ENCODE data around the gene EHMT2. TPM values are rescaled to one million over a fixed set of nuclear protein-coding genes. Genes with fewer than 3 reads are reported as not detected.
A peak's percentile ranks its signal among the peaks of the same experiment; 100 is the strongest.

The EHMT2 gene
- total and polyA plus RNA-seq, 2 donors (not counting 3 experiments of a cell fraction or from before 2014, with no cell fraction given) = 53.3 to 54.3 TPM

DNA sequence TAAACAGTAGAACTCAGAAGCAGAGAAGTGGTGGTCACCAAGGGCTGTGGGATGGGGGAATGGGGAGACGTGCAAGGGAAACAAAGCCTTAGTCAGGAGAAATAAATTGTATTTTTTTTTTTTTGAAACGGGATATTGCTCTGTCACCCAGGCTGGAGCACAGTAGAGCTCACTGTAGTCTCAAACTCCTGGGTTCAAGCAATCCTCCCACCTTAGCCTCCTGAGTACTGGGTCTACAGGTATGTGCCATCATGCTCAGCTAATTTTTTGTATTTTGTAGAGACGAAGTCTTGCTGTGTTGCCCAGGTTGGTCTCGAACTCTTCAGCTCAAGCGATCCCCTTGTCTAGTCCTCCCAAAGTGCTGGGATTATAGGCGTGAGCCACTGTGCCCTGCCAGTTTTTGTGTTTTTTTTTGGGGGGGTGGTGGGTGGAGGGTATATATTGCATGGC, 66.6 kb downstream of the EHMT2 start:
- Histone ChIP-seq H3K9ac (replicated peaks; ENCODE audit: extremely low read depth, insufficient read depth, low read length) (peak overlapping the region; percentile 48), H3K79me2 (ENCODE audit: control insufficient read depth, insufficient read depth, low read length) (peaks cover 33% of the 10 kb centered on the region)
- POLR2A ChIA-PET = interaction anchor here (0.6 to 1.2 kb wide), 3 partner anchors 16 to 58 kb away, joined by 3 to 5 read pairs (median 4); partner anchors contain the start of genes HSPA1A, HSPA1L and LSM2

More for the DNA sequence above, 66.6 kb downstream of the EHMT2 start:
- FAIRE-seq (no peak), DNase-seq (ENCODE audit: low read depth, low spot score) (no peak)
- Histone ChIP-seq H3K27me3 (ENCODE audit: control insufficient read depth in 2 of 2, insufficient read depth in 2 of 2, low read length in 2 of 2) (no peaks in the 10 kb centered on the region), H4K20me1 (replicated peaks; ENCODE audit: control insufficient read depth, extremely low read depth, insufficient read depth, low read length) (no peaks in the 10 kb centered on the region), H3K27ac (ENCODE audit: insufficient read depth, low read depth, low read length) (no peak overlapping the region), H3K4me1 (ENCODE audit: control insufficient read depth, extremely low read depth, insufficient read depth, low read length) (peaks cover 15% of the 10 kb centered on the region), H3K4me3 (replicated peaks in 1 of 3; ENCODE audit: insufficient read depth in 1 of 3, low read depth in 1 of 3, low read length in 3 of 3) (peak overlapping the region in 2 of 3 experiments; percentile 73 to 94), H3K4me2 (ENCODE audit: insufficient read depth, low read length) (peak overlapping the region; percentile 90), H3K9me3 (replicated peaks; ENCODE audit: control insufficient read depth, insufficient read depth, low read length) (no peaks in the 10 kb centered on the region), H3K36me3 (ENCODE audit: control insufficient read depth in 2 of 2, extremely low read depth in 1 of 2, insufficient read depth in 2 of 2, low read length in 2 of 2) (no peaks in the 10 kb centered on the region), H3K9me1 (replicated peaks; ENCODE audit: control insufficient read depth, extremely low read depth, insufficient read depth, low read length) (no peaks in the 10 kb centered on the region), H2AFZ (ENCODE audit: low read depth, low read length) (no peak overlapping the region)
- CTCF ChIA-PET = interaction anchor here (0.9 to 4.2 kb wide), 18 partner anchors 9 to 232 kb away, joined by 3 to 71 read pairs (median 6); partner anchors contain the start of genes ABHD16A, CLIC1, LSM2 and LY6G5C
- intact Hi-C loops (cut with micrococcal nuclease) (loop anchor here (1.0 to 10.0 kb wide), 7 partner anchors 59 to 339 kb away; partner anchors contain the start of genes CSNK2B, DDAH2, EHMT2 and LY6G5B), dilution Hi-C loops (cut with MboI; ENCODE audit: extremely low pct_ligation_motif_present, low sequenced_read_pairs) (no loop called here)
- TF ChIP-seq JUN (IDR thresholded peaks at IDR 0.05; ENCODE audit: borderline replicate concordance, insufficient read depth, insufficient read length, low read depth) (no peak), MYC (IDR thresholded peaks at IDR 0.05; ENCODE audit: low read depth, low read length) (no peak), GATA2 (IDR thresholded peaks at IDR 0.05; ENCODE audit: insufficient read depth, insufficient read length, low read depth, low read length) (no peak), EZH2 (IDR thresholded peaks at IDR 0.05; ENCODE audit: borderline replicate concordance, low read depth, low read length, severe bottlenecking) (no peak), POLR2A (IDR thresholded peaks at IDR 0.05; ENCODE audit: low read depth, low read length) (no peak), FOS (IDR thresholded peaks at IDR 0.05; ENCODE audit: borderline replicate concordance, insufficient read depth, low read length) (no peak), POLR2AphosphoS5 (IDR thresholded peaks at IDR 0.05; ENCODE audit: insufficient read depth, low read depth, low read length) (no peak)
- TF ChIP-seq, protein P1, sequence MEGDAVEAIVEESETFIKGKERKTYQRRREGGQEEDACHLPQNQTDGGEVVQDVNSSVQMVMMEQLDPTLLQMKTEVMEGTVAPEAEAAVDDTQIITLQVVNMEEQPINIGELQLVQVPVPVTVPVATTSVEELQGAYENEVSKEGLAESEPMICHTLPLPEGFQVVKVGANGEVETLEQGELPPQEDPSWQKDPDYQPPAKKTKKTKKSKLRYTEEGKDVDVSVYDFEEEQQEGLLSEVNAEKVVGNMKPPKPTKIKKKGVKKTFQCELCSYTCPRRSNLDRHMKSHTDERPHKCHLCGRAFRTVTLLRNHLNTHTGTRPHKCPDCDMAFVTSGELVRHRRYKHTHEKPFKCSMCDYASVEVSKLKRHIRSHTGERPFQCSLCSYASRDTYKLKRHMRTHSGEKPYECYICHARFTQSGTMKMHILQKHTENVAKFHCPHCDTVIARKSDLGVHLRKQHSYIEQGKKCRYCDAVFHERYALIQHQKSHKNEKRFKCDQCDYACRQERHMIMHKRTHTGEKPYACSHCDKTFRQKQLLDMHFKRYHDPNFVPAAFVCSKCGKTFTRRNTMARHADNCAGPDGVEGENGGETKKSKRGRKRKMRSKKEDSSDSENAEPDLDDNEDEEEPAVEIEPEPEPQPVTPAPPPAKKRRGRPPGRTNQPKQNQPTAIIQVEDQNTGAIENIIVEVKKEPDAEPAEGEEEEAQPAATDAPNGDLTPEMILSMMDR (IDR thresholded peaks at IDR 0.05; ENCODE audit: extremely low read depth in 1 of 2, insufficient read depth in 1 of 2, low read depth in 1 of 2, low read length in 2 of 2) = no peak
- TF ChIP-seq, protein P2, sequence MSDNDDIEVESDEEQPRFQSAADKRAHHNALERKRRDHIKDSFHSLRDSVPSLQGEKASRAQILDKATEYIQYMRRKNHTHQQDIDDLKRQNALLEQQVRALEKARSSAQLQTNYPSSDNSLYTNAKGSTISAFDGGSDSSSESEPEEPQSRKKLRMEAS (IDR thresholded peaks at IDR 0.05; ENCODE audit: insufficient read depth, insufficient read length) = no peak
- BruUV-seq (replicated peaks) = no TSS peak

Small RNA genes within 50 kb of the gene (small RNA-seq; reads per million reads assigned to genes)
- gene AL645922.1 (ENCODE audit: insufficient read depth, insufficient read length, low read depth, low replicate concordance) = not detected
- gene SNORD48 (ENCODE audit: insufficient read depth, insufficient read length, low read depth, low replicate concordance) = 29.8 reads per million, percentile 86 among the genes with 10 or more reads in this experiment
- gene SNORD52 (ENCODE audit: insufficient read depth, insufficient read length, low read depth, low replicate concordance) = not detected

Other genes with a start within 250 kb of the EHMT2 start
Only the 30 nearest of the 36 such genes appear.
- 23.9 and 25.0 TPM in 2 replicates for gene LY6G5B, start 227.7 kb downstream of the EHMT2 start, total RNA-seq
- 13.7 and 15.4 TPM in 2 replicates for gene LY6G5B, start 227.7 kb downstream of the EHMT2 start, polyA plus RNA-seq
- gene LY6G5C, start 216.6 kb downstream of the EHMT2 start, total RNA-seq = 5.2 and 8.2 TPM in 2 replicates
- 11.4 and 11.8 TPM in 2 replicates for gene LY6G5C, start 216.6 kb downstream of the EHMT2 start, polyA plus RNA-seq
- gene ABHD16A, start 194.4 kb downstream of the EHMT2 start, total RNA-seq = 41.3 and 48.9 TPM in 2 replicates
- 60.1 and 60.3 TPM in 2 replicates for gene ABHD16A, start 194.4 kb downstream of the EHMT2 start, polyA plus RNA-seq
- not detected in 2 replicates for gene LY6G6F, start 190.8 kb downstream of the EHMT2 start, total RNA-seq
- not detected in 2 replicates for gene LY6G6F, start 190.8 kb downstream of the EHMT2 start, polyA plus RNA-seq
- gene LY6G6D, start 182.3 kb downstream of the EHMT2 start, total RNA-seq = not detected in 2 replicates
- gene LY6G6D, start 182.3 kb downstream of the EHMT2 start, polyA plus RNA-seq = not detected in 2 replicates
- gene LY6G6C, start 176.0 kb downstream of the EHMT2 start, total RNA-seq = 0.35 TPM in 1 of 2 replicates, not detected in the other
- 0.33 and 0.41 TPM in 2 replicates for gene LY6G6C, start 176.0 kb downstream of the EHMT2 start, polyA plus RNA-seq
- gene MPIG6B, start 174.3 kb downstream of the EHMT2 start, total RNA-seq = not detected in 2 replicates
- not detected in 2 replicates for gene MPIG6B, start 174.3 kb downstream of the EHMT2 start, polyA plus RNA-seq
- gene DDAH2, start 168.4 kb downstream of the EHMT2 start, total RNA-seq = 109 and 116 TPM in 2 replicates
- 168 and 176 TPM in 2 replicates for gene DDAH2, start 168.4 kb downstream of the EHMT2 start, polyA plus RNA-seq
- gene CLIC1, start 161.2 kb downstream of the EHMT2 start, total RNA-seq = 535 and 543 TPM in 2 replicates
- gene CLIC1, start 161.2 kb downstream of the EHMT2 start, polyA plus RNA-seq = 569 and 578 TPM in 2 replicates
- gene MSH5, start 157.7 kb downstream of the EHMT2 start, total RNA-seq = 43.2 and 43.8 TPM in 2 replicates
- gene MSH5, start 157.7 kb downstream of the EHMT2 start, polyA plus RNA-seq = 24.5 and 27.1 TPM in 2 replicates
- gene SAPCD1, start 135.0 kb downstream of the EHMT2 start, total RNA-seq = 9.4 and 11.7 TPM in 2 replicates
- 1.6 and 3.0 TPM in 2 replicates for gene SAPCD1, start 135.0 kb downstream of the EHMT2 start, polyA plus RNA-seq
- gene VWA7, start 120.4 kb downstream of the EHMT2 start, total RNA-seq = 0.25 and 0.51 TPM in 2 replicates
- 0.11 and 0.21 TPM in 2 replicates for gene VWA7, start 120.4 kb downstream of the EHMT2 start, polyA plus RNA-seq
- 121 and 125 TPM in 2 replicates for gene VARS1, start 101.9 kb downstream of the EHMT2 start, total RNA-seq
- 36.5 and 37.4 TPM in 2 replicates for gene VARS1, start 101.9 kb downstream of the EHMT2 start, polyA plus RNA-seq
- 78.1 and 78.6 TPM in 2 replicates for gene LSM2, start 90.7 kb downstream of the EHMT2 start, total RNA-seq
- gene LSM2, start 90.7 kb downstream of the EHMT2 start, polyA plus RNA-seq = 86.0 and 95.5 TPM in 2 replicates
- 0.74 and 0.77 TPM in 2 replicates for gene HSPA1L, start 82.4 kb downstream of the EHMT2 start, total RNA-seq
- gene HSPA1L, start 82.4 kb downstream of the EHMT2 start, polyA plus RNA-seq = 0.32 and 0.35 TPM in 2 replicates
- gene HSPA1A, start 82.2 kb downstream of the EHMT2 start, total RNA-seq = 55.6 and 58.3 TPM in 2 replicates
- gene HSPA1A, start 82.2 kb downstream of the EHMT2 start, polyA plus RNA-seq = 56.0 and 57.2 TPM in 2 replicates
- gene HSPA1B, start 70.0 kb downstream of the EHMT2 start, total RNA-seq = 49.3 and 54.0 TPM in 2 replicates
- gene HSPA1B, start 70.0 kb downstream of the EHMT2 start, polyA plus RNA-seq = 27.1 and 31.7 TPM in 2 replicates
- gene NEU1, start 34.9 kb downstream of the EHMT2 start, total RNA-seq = 61.3 and 62.8 TPM in 2 replicates
- gene NEU1, start 34.9 kb downstream of the EHMT2 start, polyA plus RNA-seq = 111 and 115 TPM in 2 replicates
- 0.12 and 0.84 TPM in 2 replicates for gene SLC44A4, start 18.7 kb downstream of the EHMT2 start, total RNA-seq
- gene SLC44A4, start 18.7 kb downstream of the EHMT2 start, polyA plus RNA-seq = 0.75 and 1.1 TPM in 2 replicates
- gene ZBTB12, start 4.4 kb upstream of the EHMT2 start, total RNA-seq = 3.5 and 4.9 TPM in 2 replicates
- gene ZBTB12, start 4.4 kb upstream of the EHMT2 start, polyA plus RNA-seq = 2.8 and 2.9 TPM in 2 replicates
- 0.60 TPM in 1 of 2 replicates, not detected in the other for gene C2, start 30.0 kb upstream of the EHMT2 start, total RNA-seq
- not detected in 2 replicates for gene C2, start 30.0 kb upstream of the EHMT2 start, polyA plus RNA-seq
- gene CFB, start 48.4 kb upstream of the EHMT2 start, total RNA-seq = 0.51 and 1.5 TPM in 2 replicates
- gene CFB, start 48.4 kb upstream of the EHMT2 start, polyA plus RNA-seq = 0.87 and 1.0 TPM in 2 replicates
- gene NELFE, start 61.3 kb upstream of the EHMT2 start, total RNA-seq = 68.5 and 71.3 TPM in 2 replicates
- gene NELFE, start 61.3 kb upstream of the EHMT2 start, polyA plus RNA-seq = 50.5 and 55.8 TPM in 2 replicates
- gene SKIC2, start 61.5 kb upstream of the EHMT2 start, total RNA-seq = 67.8 and 76.7 TPM in 2 replicates
- gene SKIC2, start 61.5 kb upstream of the EHMT2 start, polyA plus RNA-seq = 52.8 and 55.8 TPM in 2 replicates
- gene DXO, start 74.4 kb upstream of the EHMT2 start, total RNA-seq = 18.0 and 20.7 TPM in 2 replicates
- 34.9 and 37.7 TPM in 2 replicates for gene DXO, start 74.4 kb upstream of the EHMT2 start, polyA plus RNA-seq
- gene C4A, start 84.4 kb upstream of the EHMT2 start, total RNA-seq = 4.1 and 5.2 TPM in 2 replicates
- 4.4 and 5.7 TPM in 2 replicates for gene C4A, start 84.4 kb upstream of the EHMT2 start, polyA plus RNA-seq
- gene C4B, start 117.1 kb upstream of the EHMT2 start, total RNA-seq = 6.3 and 6.5 TPM in 2 replicates
- gene C4B, start 117.1 kb upstream of the EHMT2 start, polyA plus RNA-seq = 2.9 and 4.4 TPM in 2 replicates
- 0.22 and 0.32 TPM in 2 replicates for gene CYP21A2, start 140.7 kb upstream of the EHMT2 start, total RNA-seq
- gene CYP21A2, start 140.7 kb upstream of the EHMT2 start, polyA plus RNA-seq = 0.06 and 0.46 TPM in 2 replicates
- 2.7 and 3.2 TPM in 2 replicates for gene TNXB, start 211.6 kb upstream of the EHMT2 start, total RNA-seq
- gene TNXB, start 211.6 kb upstream of the EHMT2 start, polyA plus RNA-seq = 0.24 and 0.47 TPM in 2 replicates
- 102 and 106 TPM in 2 replicates for gene ATF6B, start 230.5 kb upstream of the EHMT2 start, total RNA-seq
- gene ATF6B, start 230.5 kb upstream of the EHMT2 start, polyA plus RNA-seq = 113 and 115 TPM in 2 replicates